H9 (cell line): ENCODE measurements around the gene SARS1. TPM values are rescaled to one million over a fixed set of nuclear protein-coding genes. Genes with fewer than 3 reads are reported as not detected.

Experiments
- DNase-seq: peaks from one replicate; pipeline ENCODE4 v3.0.0-alpha.2; 2017
- H2AFZ ChIP-seq: one replicate; pipeline ENCODE4 v1.6.1; 2013; ENCODE audit warnings: mild to moderate bottlenecking, low read length, control low read depth, moderate library complexity
- H2AK5ac ChIP-seq: 2 replicates; pipeline ENCODE4 v1.6.1; 2013; ENCODE audit warnings: low read length, control low read depth, mixed read lengths; ENCODE audit not compliant: insufficient read length
- H2BK120ac ChIP-seq: one replicate; pipeline ENCODE4 v1.6.1; 2013; ENCODE audit warnings: low read depth, mild to moderate bottlenecking, low read length, control low read depth, inconsistent platforms; ENCODE audit not compliant: poor library complexity, severe bottlenecking
- H2BK12ac ChIP-seq: 2 replicates; pipeline ENCODE4 v1.6.1; 2013; ENCODE audit warnings: low read length, control low read depth, mixed read lengths, low read depth; ENCODE audit not compliant: insufficient read length
- H2BK15ac ChIP-seq: 2 replicates; pipeline ENCODE4 v1.6.1; 2013; ENCODE audit warnings: low read depth, low read length, control low read depth
- H2BK20ac ChIP-seq: one replicate; pipeline ENCODE4 v1.6.1; 2013; ENCODE audit warnings: low read depth, mild to moderate bottlenecking, low read length, control low read depth, inconsistent platforms; ENCODE audit not compliant: poor library complexity, severe bottlenecking
- H2BK5ac ChIP-seq: 2 replicates; pipeline ENCODE4 v1.6.1; 2013; ENCODE audit warnings: low read length, control low read depth, mixed read lengths; ENCODE audit not compliant: insufficient read length
- H3K14ac ChIP-seq: 2 replicates; pipeline ENCODE4 v1.6.1; 2013; ENCODE audit warnings: low read length, control low read depth; ENCODE audit not compliant: insufficient read depth
- H3K18ac ChIP-seq: 2 replicates; pipeline ENCODE4 v1.6.1; 2013; ENCODE audit warnings: low read depth, mild to moderate bottlenecking, mixed read lengths, low read length, control low read depth; ENCODE audit not compliant: insufficient read length
- H3K23ac ChIP-seq: 2 replicates; pipeline ENCODE4 v1.6.1; 2013; ENCODE audit warnings: low read length, control low read depth, mixed read lengths, low read depth; ENCODE audit not compliant: insufficient read length
- H3K23me2 ChIP-seq: 2 replicates; pipeline ENCODE4 v1.6.1; 2013; ENCODE audit warnings: low read depth, mild to moderate bottlenecking, mixed read lengths, low read length, control low read depth; ENCODE audit not compliant: insufficient read length, poor library complexity, severe bottlenecking
- H3K27ac ChIP-seq: 2 replicates; pipeline ENCODE4 v1.5.1; 2013; ENCODE audit warnings: low read length, control low read depth, mixed read lengths, low read depth; ENCODE audit not compliant: insufficient read length
- H3K27me3 ChIP-seq: 2 replicates; pipeline ENCODE4 v1.6.1; 2013; ENCODE audit warnings: low read length, control low read depth, inconsistent platforms; ENCODE audit not compliant: insufficient read depth
- H3K4ac ChIP-seq: 2 replicates; pipeline ENCODE4 v1.6.1; 2013; ENCODE audit warnings: low read depth, mild to moderate bottlenecking, control low read depth, inconsistent platforms, low read length, moderate library complexity
- H3K4me1 ChIP-seq: 2 replicates; pipeline ENCODE4 v1.6.1; 2013; ENCODE audit warnings: low read length, control low read depth, inconsistent platforms; ENCODE audit not compliant: insufficient read depth
- H3K4me2 ChIP-seq: 2 replicates; pipeline ENCODE4 v1.6.1; 2013; ENCODE audit warnings: low read length, control low read depth, mixed read lengths; ENCODE audit not compliant: insufficient read length, insufficient read depth
- H3K56ac ChIP-seq: 2 replicates; pipeline ENCODE4 v1.6.1; 2013; ENCODE audit warnings: low read depth, mild to moderate bottlenecking, mixed read lengths, low read length, control low read depth; ENCODE audit not compliant: insufficient read length
- H3K79me1 ChIP-seq: 2 replicates; pipeline ENCODE4 v1.6.1; 2013; ENCODE audit warnings: low read depth, mild to moderate bottlenecking, moderate library complexity, low read length, control low read depth, inconsistent platforms; ENCODE audit not compliant: insufficient read depth, poor library complexity, severe bottlenecking
- H3K79me2 ChIP-seq: 2 replicates; pipeline ENCODE4 v1.6.1; 2013; ENCODE audit warnings: low read length, control low read depth, inconsistent platforms; ENCODE audit not compliant: insufficient read depth
- H3K9ac ChIP-seq: 2 replicates; pipeline ENCODE4 v1.6.1; 2013; ENCODE audit warnings: low read length, control low read depth, mixed read lengths; ENCODE audit not compliant: insufficient read length; ENCODE audit errors: extremely low read depth
- H3K9me3 ChIP-seq: one replicate; pipeline ENCODE4 v1.6.1; 2013; ENCODE audit warnings: low read depth, low read length, inconsistent platforms; ENCODE audit not compliant: control insufficient read depth
- H3T11ph ChIP-seq: one replicate; pipeline ENCODE4 v1.6.1; 2013; ENCODE audit warnings: mild to moderate bottlenecking, low read length, control low read depth, inconsistent platforms
- H4K20me1 ChIP-seq: one replicate; pipeline ENCODE4 v1.6.1; 2013; ENCODE audit not compliant: control insufficient read depth, insufficient read length, insufficient read depth
- H4K5ac ChIP-seq: 2 replicates; pipeline ENCODE4 v1.6.1; 2013; ENCODE audit warnings: low read depth, mild to moderate bottlenecking, mixed read lengths, low read length, control low read depth; ENCODE audit not compliant: insufficient read length
- H4K8ac ChIP-seq: replicated peaks from 2 replicates; pipeline ENCODE4 v1.6.1; 2013; ENCODE audit warnings: low read length, control low read depth, mixed read lengths, low read depth; ENCODE audit not compliant: insufficient read length
- H4K91ac ChIP-seq: 2 replicates; pipeline ENCODE4 v1.6.1; 2013; ENCODE audit warnings: low read depth, mild to moderate bottlenecking, moderate library complexity, mixed read lengths, low read length, control low read depth; ENCODE audit not compliant: insufficient read length
- H3K27ac Mint-ChIP-seq, 3 experiments: 2 replicates in 2 of 3; 3 replicates in 1 of 3; pipeline ENCODE4 v1.8.0; 2020 to 2021; ENCODE audit warnings: mixed read lengths in 3 of 3, mild to moderate bottlenecking in 1 of 3, moderate library complexity in 1 of 3
- H3K27me3 Mint-ChIP-seq: 2 replicates; pipeline ENCODE4 v1.8.0; 2021; ENCODE audit warnings: low read depth, mild to moderate bottlenecking, moderate library complexity, mixed read lengths
- H3K36me3 Mint-ChIP-seq, 3 experiments: 2 replicates in 2 of 3; 3 replicates in 1 of 3; pipeline ENCODE4 v1.8.0; 2020 to 2021; ENCODE audit warnings: low read depth in 3 of 3, mixed read lengths in 3 of 3; ENCODE audit not compliant: insufficient read depth in 1 of 3
- H3K4me1 Mint-ChIP-seq, 2 experiments: 2 replicates each; pipeline ENCODE4 v1.8.0; 2020; ENCODE audit warnings: mixed read lengths in 2 of 2
- H3K4me3 Mint-ChIP-seq, 2 experiments: 2 replicates in 1 of 2; 3 replicates in 1 of 2; pipeline ENCODE4 v1.8.0; 2020 to 2021; ENCODE audit warnings: mild to moderate bottlenecking in 2 of 2, mixed read lengths in 2 of 2, moderate library complexity in 1 of 2
- H3K9me3 Mint-ChIP-seq, 2 experiments: 2 replicates in 1 of 2; 3 replicates in 1 of 2; pipeline ENCODE4 v1.8.0; 2020; ENCODE audit warnings: mild to moderate bottlenecking in 2 of 2, mixed read lengths in 2 of 2, moderate library complexity in 1 of 2
- CTCF ChIP-seq: fragments of 200-600 bp; sonication (generic); conservative IDR thresholded peaks from 3 replicates; pipeline ENCODE4 v1.8.0; 2021; ENCODE audit warnings: antibody characterized with exemption, mild to moderate bottlenecking
- WGBS: extraction: QIAGEN DNeasy Blood & Tissue Kit; methylation state at CpG from one replicate; pipeline ENCODE4 v1.1.7; 2013; ENCODE audit warnings: missing lambda C conversion rate, low lambda C conversion rate, mixed read lengths; ENCODE audit not compliant: insufficient read length; ENCODE audit errors: extremely low coverage; 5-methylcytosine and 5-hydroxymethylcytosine counted together
- total RNA-seq: library from RNA; stranded (reverse); gene quantifications from 2 replicates; pipeline ENCODE4 v1.2.1, GENCODE V29; 2021

The SARS1 gene
- total RNA-seq, 1 experiment from 2014 or later: 139 TPM

GRCh38 chr1:109185990-109186732, 27.6 kb upstream of the SARS1 start:
- H2AFZ ChIP-seq: no peak overlapping the region
- no peak overlapping the region for H2BK120ac ChIP-seq
- no peak overlapping the region for H3K27ac Mint-ChIP-seq

More at GRCh38 chr1:109185990-109186732, 27.6 kb upstream of the SARS1 start:
- Histone ChIP-seq H3K4me2 (no peak overlapping the region), H3K9ac (no peak overlapping the region), H3K14ac (no peak overlapping the region), H4K91ac (no peak overlapping the region), H3K79me2 (no peaks in the 10 kb centered on the region), H4K5ac (no peak overlapping the region), H3K18ac (no peak overlapping the region), H2AK5ac (no peak overlapping the region), H3K56ac (no peak overlapping the region), H2BK5ac (no peak overlapping the region), H4K8ac (no peak overlapping the region), H3T11ph (no peak overlapping the region), H3K79me1 (no peaks in the 10 kb centered on the region), H2BK12ac (no peak overlapping the region), H4K20me1 (no peaks in the 10 kb centered on the region), H2BK20ac (no peak overlapping the region), H2BK15ac (no peak overlapping the region), H3K4me1 (no peaks in the 10 kb centered on the region), H3K4ac (no peak overlapping the region), H3K23me2 (no peaks in the 10 kb centered on the region), H3K27me3 (no peaks in the 10 kb centered on the region), H3K27ac (no peak overlapping the region), H3K23ac (no peak overlapping the region), H3K9me3 (no peaks in the 10 kb centered on the region)
- H3K9me3 Mint-ChIP-seq: no peaks in the 10 kb centered on the region
- peaks cover 7% of the 10 kb centered on the region for H3K27me3 Mint-ChIP-seq
- H3K36me3 Mint-ChIP-seq: no peaks in the 10 kb centered on the region
- H3K4me1 Mint-ChIP-seq: peaks cover 16 to 22% of the 10 kb centered on the region in 2 experiments
- H3K4me3 Mint-ChIP-seq: no peak overlapping the region
- DNase-seq: peak; percentile 46
- WGBS: no CpG with 5 or more reads among the region's 5 CpGs
- TF ChIP-seq CTCF: no peak
